GM15510 (cell line): ENCODE results near the gene PLEKHM2.

Experiments used
- POLR2A ChIP-seq: IDR thresholded peaks from 3 replicates; pipeline ENCODE4 v1.6.1; 2011; ENCODE audit warnings: borderline replicate concordance; ENCODE audit not compliant: insufficient read length; ENCODE audit errors: extremely low read depth

PLEKHM2 gene

GRCh38 chr1:15684468-15685291 is 560 bp downstream of the PLEKHM2 start:
- no peak for TF ChIP-seq POLR2A

GRCh38 chr1:15685820-15686219 is 1.7 kb downstream of the PLEKHM2 start:
- no peak for TF ChIP-seq POLR2A

- TF ChIP-seq POLR2A, result no peak
Measured at GRCh38 chr1:15687446-15687845, 3.3 kb downstream of the PLEKHM2 start.

- no peak for TF ChIP-seq POLR2A
Measured at GRCh38 chr1:15690317-15690716, 6.2 kb downstream of the PLEKHM2 start.

- TF ChIP-seq POLR2A, result no peak
Measured at GRCh38 chr1:15691434-15692032, 7.4 kb downstream of the PLEKHM2 start.

- TF ChIP-seq POLR2A, result no peak
Measured at GRCh38 chr1:15692121-15692682, 8.1 kb downstream of the PLEKHM2 start.

GRCh38 chr1:15693371-15693770 is 9.3 kb downstream of the PLEKHM2 start:
- TF ChIP-seq POLR2A, result no peak

GRCh38 chr1:15696956-15697521 is 12.9 kb downstream of the PLEKHM2 start:
- peak; percentile 36 for TF ChIP-seq POLR2A

- no peak for TF ChIP-seq POLR2A
Measured at GRCh38 chr1:15698201-15698600, 14.1 kb downstream of the PLEKHM2 start.

GRCh38 chr1:15700508-15700907 is 16.4 kb downstream of the PLEKHM2 start:
- TF ChIP-seq POLR2A, result no peak

- no peak for TF ChIP-seq POLR2A
Measured at GRCh38 chr1:15701784-15702183, 17.7 kb downstream of the PLEKHM2 start.

- no peak for TF ChIP-seq POLR2A
Measured at GRCh38 chr1:15702722-15703550, 18.8 kb downstream of the PLEKHM2 start.

- TF ChIP-seq POLR2A, result no peak
Measured at GRCh38 chr1:15703562-15703961, 19.4 kb downstream of the PLEKHM2 start.

GRCh38 chr1:15704526-15705183 is 20.5 kb downstream of the PLEKHM2 start:
- TF ChIP-seq POLR2A, result no peak

GRCh38 chr1:15705184-15705566 is 21.1 kb downstream of the PLEKHM2 start:
- TF ChIP-seq POLR2A, result no peak

GRCh38 chr1:15706751-15707150 is 22.6 kb downstream of the PLEKHM2 start:
- no peak for TF ChIP-seq POLR2A
